GM10847 (cell line): ENCODE results near the gene PLEKHA6.

Experiments
- POLR2A ChIP-seq: IDR thresholded peaks from 2 replicates; pipeline ENCODE4 v1.6.1; 2011; ENCODE audit not compliant: insufficient read length; ENCODE audit errors: extremely low read depth

PLEKHA6 gene

DNA sequence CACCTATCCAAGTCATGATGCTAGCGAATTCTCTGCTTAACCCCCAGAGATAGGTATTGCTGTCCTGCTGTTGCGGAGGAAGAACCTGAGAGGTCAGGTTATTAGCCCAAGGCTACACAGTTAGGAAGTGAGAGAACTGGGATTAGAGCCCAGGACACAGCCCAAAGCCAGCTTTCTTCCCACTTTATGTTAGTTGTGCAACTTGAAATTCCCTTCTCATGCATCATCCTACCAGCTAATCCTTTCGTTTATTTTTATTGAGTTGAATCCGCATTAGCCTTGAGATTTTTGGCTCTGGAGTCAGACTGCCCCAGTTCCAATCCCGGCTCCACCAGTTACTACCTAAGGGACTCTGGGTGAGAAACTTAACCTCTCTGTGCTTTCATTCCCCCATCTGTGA lies 65.4 kb downstream of the PLEKHA6 start:
- no peak for TF ChIP-seq POLR2A

DNA sequence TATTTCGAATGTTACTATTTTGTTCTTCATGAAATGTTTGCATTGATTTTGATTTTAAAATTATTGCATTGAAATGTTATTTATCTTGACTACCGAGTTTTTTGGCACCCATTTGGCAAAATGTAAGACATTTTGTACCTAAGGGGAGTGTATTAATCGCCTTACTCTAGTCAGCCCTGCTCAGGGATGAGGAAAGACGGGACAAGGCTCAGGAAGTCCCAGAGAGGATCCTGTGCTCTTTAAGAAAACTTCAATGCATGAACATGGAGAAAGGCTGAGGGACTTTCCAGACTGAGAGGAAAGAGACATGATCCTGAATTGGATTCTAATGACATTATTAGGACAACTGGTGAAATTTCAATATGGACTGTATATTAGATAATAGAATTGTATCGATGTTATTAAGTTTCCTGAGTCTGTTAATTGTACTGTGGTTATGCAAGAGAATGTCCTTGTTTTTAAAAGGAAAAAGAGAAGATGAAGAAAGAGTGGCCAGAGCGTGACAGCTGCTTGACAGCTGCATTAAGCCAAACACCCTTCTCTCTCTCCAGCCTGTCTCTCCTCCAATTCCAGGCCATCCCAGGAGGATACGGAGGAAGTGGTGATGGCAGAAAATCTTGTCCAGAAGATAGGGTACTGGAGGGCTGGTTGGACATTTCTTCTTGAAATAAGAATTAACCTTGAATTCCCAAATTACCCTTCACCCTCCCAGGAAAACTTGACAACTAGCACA lies 66.0 kb downstream of the PLEKHA6 start:
- TF ChIP-seq POLR2A, result no peak

DNA sequence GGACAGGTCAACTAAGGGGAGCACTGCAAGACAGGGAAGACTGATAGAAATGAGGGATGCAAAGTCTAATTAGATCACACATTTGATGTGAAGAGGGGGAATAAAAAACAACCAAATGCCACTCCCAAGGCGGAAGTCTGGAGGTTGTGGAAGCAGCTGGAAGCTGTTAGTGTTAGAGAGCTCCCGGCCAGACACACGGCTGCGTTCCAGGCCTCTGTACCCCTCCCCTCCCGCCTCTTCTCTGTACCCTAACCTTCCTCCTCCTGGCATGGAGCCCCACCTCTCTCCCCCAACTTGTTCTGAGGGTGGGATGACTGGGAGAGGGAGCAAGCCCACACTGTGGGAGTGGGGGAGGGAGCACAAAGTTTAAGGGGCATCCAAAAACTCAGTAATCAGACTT lies 67.0 kb downstream of the PLEKHA6 start:
- TF ChIP-seq POLR2A, result no peak

DNA sequence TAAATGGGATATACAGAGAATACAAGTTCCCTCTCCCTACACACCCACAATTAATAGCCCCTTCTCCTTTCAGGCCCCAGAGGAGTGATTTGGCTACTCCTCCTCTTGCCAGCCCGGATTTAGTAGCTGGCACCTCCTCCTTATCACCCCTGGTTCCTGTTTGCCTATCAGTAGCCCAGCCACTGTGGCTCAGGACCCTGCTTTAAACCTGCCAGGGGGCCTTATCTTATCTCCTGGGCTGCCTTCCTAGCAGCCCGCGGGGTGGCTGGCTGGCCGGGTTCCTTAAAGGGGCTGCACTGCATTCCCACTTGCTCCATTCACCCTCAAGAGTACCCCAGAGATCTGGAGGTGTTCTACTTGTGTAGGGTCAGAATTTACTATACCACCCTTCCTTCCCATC lies 70.4 kb downstream of the PLEKHA6 start:
- TF ChIP-seq POLR2A, result no peak

DNA sequence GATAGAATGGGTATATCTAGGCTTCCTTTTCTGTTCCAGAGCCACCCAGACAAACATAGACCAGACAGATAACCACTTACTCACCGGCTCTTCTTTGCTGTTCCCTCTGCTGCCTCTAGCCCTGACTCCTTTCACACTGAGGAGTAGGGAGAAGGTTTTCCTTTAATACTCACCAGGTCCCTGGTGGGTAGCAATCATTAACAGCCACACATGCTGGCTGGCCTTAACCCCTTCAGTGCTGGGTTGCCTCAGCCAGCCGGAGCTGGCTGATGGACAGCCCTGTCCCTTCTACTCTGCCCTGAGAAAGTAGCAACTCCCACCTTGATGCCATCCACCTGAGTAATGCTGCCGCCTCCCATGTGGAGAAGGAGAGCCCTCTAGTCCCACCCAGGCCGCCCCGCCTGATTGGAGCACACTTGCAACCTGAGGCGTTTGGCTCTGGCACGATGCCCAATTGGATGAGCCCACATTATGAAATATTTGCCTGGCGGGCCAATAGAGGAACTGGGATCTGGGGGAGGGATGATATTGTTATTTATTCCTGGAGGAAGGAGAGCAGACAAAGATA lies 71.6 kb downstream of the PLEKHA6 start:
- TF ChIP-seq POLR2A, result no peak

DNA sequence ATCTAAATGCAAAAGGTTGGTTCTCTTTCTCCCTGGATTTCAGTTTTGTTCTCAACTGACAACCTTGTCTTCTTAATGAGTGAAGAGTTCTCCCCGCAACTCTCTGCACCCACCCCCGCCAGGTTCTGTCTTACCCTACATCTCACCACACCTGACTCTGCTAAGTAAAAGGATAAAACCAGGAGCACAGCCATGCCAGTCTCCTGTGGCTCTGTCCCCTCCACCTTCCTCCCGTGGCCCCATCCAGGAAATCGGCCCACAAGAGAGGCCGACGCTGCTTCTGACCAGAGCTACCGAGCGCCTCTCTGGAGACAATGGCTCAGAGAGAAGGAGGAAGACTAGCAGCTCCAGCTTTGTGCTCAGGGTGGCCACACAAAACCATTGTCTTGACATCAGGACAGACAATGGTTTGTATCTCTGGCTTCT lies 72.2 kb downstream of the PLEKHA6 start:
- no peak for TF ChIP-seq POLR2A

DNA sequence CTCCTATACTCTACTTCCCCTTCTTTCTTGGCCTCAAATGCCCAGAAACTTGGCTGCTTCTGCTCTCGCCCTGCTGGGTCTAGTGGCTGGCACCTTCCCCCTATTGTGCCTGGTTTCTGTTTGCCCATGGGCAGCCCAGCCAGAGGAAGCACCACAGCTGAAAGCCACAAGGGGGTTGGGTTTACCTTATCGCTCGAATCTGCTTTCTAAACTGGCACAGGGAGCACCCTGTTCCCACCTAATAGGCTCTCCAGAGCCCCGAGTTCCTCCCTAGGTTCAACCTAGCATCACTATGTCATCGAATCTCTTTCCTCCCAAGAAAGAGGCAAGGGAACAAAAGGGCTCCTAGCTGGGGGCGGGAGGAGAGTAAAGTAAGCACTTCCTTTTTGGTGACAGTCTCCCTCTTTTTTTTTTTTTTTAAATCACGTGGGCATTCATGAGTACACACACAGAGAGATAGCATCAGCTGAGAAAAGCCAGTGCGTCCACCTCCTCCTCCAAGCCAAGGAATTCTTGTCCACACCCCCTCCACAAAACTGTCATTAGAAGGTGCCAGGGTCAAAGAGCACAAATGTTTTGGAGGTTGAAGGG lies 72.8 kb downstream of the PLEKHA6 start:
- TF ChIP-seq POLR2A, result no peak

DNA sequence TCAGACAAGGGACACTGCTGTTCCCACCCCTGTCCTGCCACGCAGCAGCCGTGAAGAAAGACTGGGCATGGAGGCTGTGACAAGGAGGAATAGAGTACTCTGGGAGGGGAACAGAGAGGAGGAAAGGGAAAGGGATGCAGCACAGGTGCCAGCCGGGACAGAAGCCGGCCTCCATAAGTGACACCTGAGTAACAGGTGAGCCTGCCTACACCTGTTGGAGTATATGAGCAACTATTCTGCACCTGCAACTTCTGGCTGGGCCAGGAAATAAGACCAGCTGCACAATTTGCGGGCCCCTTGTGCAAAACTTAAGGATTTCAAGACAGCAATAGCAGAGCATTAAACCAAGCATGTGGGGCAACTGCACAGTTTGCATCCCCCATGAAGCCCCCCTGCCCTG lies 73.4 kb downstream of the PLEKHA6 start:
- no peak for TF ChIP-seq POLR2A

DNA sequence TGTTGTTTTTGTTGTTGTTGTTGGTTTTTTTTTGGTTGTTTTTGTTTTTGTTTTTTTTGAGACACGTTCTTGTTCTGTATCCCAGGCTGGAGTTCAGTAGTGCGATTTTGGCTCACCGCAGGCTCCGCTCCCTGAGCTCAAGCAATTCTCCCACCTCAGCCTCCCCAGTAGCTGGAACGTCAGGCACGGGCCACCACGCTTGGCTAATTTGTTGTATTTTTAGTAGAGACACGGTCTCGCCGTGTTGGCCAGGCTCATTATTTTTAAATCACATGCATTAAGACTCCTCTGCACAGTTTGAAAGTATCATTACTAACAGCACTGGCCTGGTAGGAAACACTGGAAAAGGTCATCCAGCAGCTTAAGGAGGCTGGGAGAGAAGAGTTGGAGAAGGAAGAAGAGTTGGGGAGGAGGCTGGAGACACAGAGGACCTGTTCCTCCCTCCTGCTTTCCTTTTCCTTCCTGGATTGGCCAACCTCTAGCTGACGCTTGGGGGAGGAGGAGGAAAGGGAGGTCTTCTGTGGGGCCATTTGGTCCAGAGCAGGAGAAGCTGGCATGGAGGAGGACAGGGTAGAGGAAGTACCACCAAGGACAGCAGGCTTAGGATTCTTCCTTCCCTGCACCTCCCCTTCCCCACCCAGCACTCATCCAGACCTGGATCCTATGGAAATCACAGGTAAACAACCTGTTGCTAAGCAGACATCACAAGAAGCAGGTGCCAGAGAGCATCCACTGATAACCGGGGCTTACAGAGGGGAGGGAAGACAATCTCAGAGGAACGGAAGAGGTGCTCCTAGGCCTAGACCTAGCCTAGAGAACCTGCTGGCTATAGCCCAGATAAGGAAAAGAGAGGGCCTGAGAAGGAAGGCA lies 74.1 kb downstream of the PLEKHA6 start:
- TF ChIP-seq POLR2A, result no peak

DNA sequence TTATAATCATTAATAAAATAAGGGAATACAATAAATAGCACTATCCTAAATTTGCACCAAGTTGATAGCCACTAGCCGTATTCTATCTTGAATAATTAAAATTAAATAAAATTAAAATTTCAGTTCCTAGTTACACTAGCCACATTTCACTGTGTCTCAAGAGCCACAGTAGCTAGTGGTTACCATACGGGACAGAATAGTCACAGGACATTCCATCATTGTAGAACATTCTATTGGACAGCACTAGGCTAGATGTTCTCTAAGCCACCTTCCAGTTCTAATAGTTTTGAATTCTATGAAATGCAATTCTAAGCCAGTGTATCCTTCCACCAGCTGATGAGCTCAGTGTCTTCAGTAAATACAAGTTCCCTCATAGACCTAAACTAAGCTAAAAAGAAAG lies 74.8 kb downstream of the PLEKHA6 start:
- TF ChIP-seq POLR2A, result no peak

DNA sequence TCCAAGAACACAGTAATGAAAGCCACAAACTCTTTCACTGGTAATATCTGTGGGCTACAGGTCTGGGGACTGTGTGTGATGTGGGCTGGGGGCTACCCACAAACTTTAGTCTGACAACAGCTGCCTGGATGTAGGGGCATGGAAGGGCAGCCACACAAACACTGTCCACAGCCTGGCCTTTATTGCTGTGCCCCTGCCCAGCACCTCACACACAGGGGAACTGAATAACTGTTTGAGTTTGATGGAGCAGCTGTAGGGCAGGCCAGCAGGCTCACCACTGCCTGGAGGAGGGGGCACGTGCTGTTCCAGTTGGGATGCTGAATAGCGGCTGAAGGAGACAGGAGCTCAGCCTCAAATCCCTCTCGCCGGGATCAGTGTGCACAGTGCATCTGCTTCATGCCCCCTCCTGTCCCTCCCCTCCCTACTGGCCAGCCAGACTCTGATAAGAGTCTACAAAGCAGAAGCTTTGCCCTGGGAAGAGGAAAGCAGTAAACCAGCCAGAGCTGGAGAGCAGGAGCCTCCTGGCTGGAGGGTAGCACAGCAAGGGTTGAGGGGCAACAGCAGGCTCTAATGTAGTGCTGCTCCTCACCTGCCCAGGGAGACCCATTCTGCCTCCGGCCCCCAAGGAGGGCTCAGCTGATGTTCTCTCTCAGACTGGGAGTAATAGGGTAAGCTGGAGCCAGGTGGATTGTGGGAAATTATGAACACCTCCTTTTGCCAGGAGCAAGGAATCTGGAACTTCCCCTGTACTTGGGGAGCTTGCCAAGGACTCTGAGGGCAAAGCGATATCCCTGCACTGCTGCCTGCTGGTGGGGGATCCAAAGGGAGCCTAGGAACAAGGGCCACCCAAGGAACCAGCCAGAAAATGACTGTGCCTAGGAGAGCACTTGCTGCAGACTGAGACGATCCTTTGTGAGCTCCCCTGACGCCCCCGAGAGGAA lies 75.7 kb downstream of the PLEKHA6 start:
- no peak for TF ChIP-seq POLR2A

DNA sequence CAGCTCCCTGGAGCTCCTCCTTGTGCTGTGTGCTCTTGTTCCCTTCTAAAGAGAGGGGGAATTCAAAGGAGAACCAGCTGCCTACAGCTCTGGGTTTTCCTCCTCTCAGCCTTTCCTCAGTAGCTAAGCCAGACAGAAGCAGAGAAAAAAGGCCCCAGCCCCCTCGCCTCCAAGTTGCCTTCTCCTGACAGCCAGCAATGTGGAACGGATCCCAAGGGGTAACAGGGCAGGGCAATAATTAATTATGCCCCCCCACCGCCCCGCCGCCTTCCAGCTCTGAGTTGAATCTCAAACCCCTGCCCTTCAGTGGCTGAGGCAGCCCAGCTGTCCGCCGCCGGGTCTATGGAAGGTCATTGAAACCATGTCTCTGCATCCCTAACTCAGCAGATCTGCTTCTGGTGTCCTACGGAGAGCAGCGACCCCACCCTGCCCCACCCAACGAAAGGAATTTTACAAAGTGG lies 76.9 kb downstream of the PLEKHA6 start:
- no peak for TF ChIP-seq POLR2A

DNA sequence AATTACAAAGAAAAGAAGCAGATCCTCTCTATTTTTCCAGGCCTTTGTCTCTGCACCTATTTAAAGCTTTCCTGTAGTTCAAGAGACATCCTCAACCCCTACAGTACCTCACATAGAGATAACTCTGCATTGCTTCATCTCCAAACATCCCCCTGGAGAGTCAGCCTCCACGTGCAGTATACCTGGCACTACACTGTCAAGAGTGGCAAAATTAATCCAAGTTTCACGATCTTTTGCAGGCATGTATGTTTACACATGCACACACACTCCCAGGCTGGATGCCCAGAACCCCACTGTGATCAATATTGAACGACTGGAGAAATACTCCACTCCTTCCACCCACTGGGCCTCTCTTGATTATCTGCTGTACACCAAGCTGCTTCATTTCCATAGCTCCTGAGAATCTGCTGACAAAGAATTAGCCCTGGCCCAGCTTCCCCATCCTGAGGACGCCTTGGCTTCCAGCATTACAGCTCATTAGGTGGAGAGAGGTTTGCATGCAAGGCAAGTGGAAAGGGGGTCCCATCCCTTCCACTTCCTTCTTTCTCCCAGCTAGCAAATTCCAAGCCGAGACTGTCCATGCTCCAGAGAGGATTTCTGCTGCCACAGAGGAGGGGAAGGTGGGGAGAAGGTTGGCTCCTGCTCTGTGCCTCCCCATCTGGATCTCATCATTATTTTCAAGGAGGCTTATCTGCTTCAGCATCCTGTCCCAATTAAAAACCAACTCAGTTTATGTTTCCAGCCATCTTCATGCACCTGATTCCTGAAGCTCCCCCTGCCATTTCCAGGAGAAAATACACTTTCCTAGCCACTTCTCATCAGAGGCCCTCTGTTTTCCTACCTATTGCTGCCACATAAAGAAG lies 79.4 kb downstream of the PLEKHA6 start:
- no peak for TF ChIP-seq POLR2A

DNA sequence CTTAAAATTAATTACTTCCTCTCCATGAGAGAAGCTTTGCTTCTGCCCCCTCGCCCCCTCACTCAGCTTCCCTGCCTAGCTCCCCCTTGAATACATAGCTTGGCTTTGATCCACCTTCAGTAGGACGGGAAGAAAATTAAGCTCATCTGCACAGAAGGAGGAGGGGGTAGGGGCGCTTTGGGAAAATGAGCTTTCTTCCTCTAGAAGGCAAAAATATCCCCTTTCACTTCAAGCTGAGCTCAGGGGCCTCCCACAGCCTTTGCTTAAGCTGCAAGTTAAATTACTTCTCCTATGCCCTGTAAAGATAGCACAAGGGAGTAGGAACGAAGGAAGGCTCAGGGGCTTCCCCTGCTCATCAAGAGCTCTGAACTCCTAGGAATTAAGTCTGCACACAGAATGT lies 80.8 kb downstream of the PLEKHA6 start:
- no peak for TF ChIP-seq POLR2A
